HepG2 (cell line): Measurements from ENCODE around the gene TARM1. TPM values are rescaled to one million over a fixed set of nuclear protein-coding genes. Genes with fewer than 3 reads are reported as not detected.

ENCODE experiments used
- ATF4 ChIP-seq, 2 experiments: fragments of 450-650 bp in 1 of 2; sonication (generic) in 1 of 2; formaldehyde crosslinking; IDR thresholded peaks; 2 replicates each; pipeline versions ENCODE4 v1.5.0 to v1.8.0; 2020 to 2022; ENCODE audit warnings: mild to moderate bottlenecking in 1 of 2, missing genetic modification reagents in 1 of 2
- BRCA1 ChIP-seq: sonication (generic); formaldehyde crosslinking; IDR thresholded peaks from 2 replicates; pipeline ENCODE4 v1.4.0; 2020; ENCODE audit warnings: missing genetic modification reagents
- CREM ChIP-seq, 2 experiments: sonication (generic) in 1 of 2; formaldehyde crosslinking in 1 of 2; IDR thresholded peaks; 2 replicates each; pipeline versions ENCODE4 v1.4.0 to v1.6.1; 2016 to 2020; ENCODE audit warnings: antibody characterized with exemption in 1 of 2, mild to moderate bottlenecking in 1 of 2, missing genetic modification reagents in 1 of 2
- GLI4 ChIP-seq: sonication (generic); formaldehyde crosslinking; IDR thresholded peaks from 2 replicates; pipeline ENCODE4 v1.5.1; 2020; ENCODE audit warnings: missing genetic modification reagents, mild to moderate bottlenecking, moderate library complexity, borderline replicate concordance
- IKZF5 ChIP-seq: IDR thresholded peaks from 2 replicates; pipeline ENCODE4 v1.6.1; 2018; ENCODE audit warnings: missing genetic modification reagents, mild to moderate bottlenecking, missing compliant biosample characterization
- MBD4 ChIP-seq: IDR thresholded peaks from 2 replicates; pipeline ENCODE4 v1.6.1; 2012; ENCODE audit warnings: low read length, inconsistent platforms, borderline replicate concordance
- MXI1 ChIP-seq: IDR thresholded peaks from 3 replicates; pipeline ENCODE4 v1.6.1; 2012; ENCODE audit warnings: low read depth, low read length, inconsistent platforms, borderline replicate concordance
- NFE2 ChIP-seq: sonication (generic); formaldehyde crosslinking; IDR thresholded peaks from 2 replicates; pipeline ENCODE4 v1.4.0; 2020; ENCODE audit warnings: missing genetic modification reagents
- ZFP62 ChIP-seq: sonication (generic); formaldehyde crosslinking; IDR thresholded peaks from 2 replicates; pipeline ENCODE4 v1.4.0; 2020; ENCODE audit warnings: missing genetic modification reagents
- ZKSCAN1 ChIP-seq: fragments of 150-350 bp; IDR thresholded peaks from 2 replicates; pipeline ENCODE4 v1.6.1; 2014; ENCODE audit warnings: low read length
- ZNF33B ChIP-seq: sonication (generic); formaldehyde crosslinking; IDR thresholded peaks from 2 replicates; pipeline ENCODE4 v1.5.1; 2020; ENCODE audit warnings: mild to moderate bottlenecking, missing genetic modification reagents
- ZNF576 ChIP-seq: sonication (generic); formaldehyde crosslinking; IDR thresholded peaks from 2 replicates; pipeline ENCODE4 v1.4.0; 2020; ENCODE audit warnings: mild to moderate bottlenecking, missing genetic modification reagents
- polyA plus RNA-seq, 8 experiments: library from polyadenylated mRNA; depleted of rRNA in 3 of 8; stranded (reverse) in 7 of 8; unstranded in 1 of 8; fragments of >200 nt; fragmentation: Illumina TruSeq in 4 of 8; extraction: Trizol in 4 of 8; gene quantifications; 2 replicates each; pipeline versions ENCODE4 v1.2.1 to v1.2.3, GENCODE V29; 2011 to 2016; ENCODE audit warnings: low read depth in 4 of 8, missing spikeins in 1 of 8, mixed read lengths in 1 of 8; ENCODE audit not compliant: insufficient read depth in 1 of 8
- total RNA-seq, 5 experiments: library from RNA; depleted of rRNA; stranded (reverse); fragments of >200 nt; fragmentation: Illumina TruSeq; extraction: Trizol; gene quantifications; 2 replicates each; pipeline ENCODE4 v1.2.3, GENCODE V29; 2016; ENCODE audit warnings: low read depth in 1 of 5
- TF ChIP-seq, protein P1 (sequence below): sonication (generic); formaldehyde crosslinking; IDR thresholded peaks from 2 replicates; pipeline ENCODE4 v1.5.0; 2020; ENCODE audit warnings: mild to moderate bottlenecking, missing genetic modification reagents
- TF ChIP-seq, protein P2 (sequence below): sonication (generic); formaldehyde crosslinking; IDR thresholded peaks from 2 replicates; pipeline ENCODE4 v1.4.0; 2020; ENCODE audit warnings: missing genetic modification reagents, borderline replicate concordance
- TF ChIP-seq, protein P3 (sequence below): sonication (generic); formaldehyde crosslinking; IDR thresholded peaks from 2 replicates; pipeline ENCODE4 v1.4.0; 2020; ENCODE audit warnings: missing genetic modification reagents
- TF ChIP-seq, protein P4 (sequence below): fragments of 450-650 bp; IDR thresholded peaks from 2 replicates; pipeline ENCODE4 v1.6.1; 2016
- TF ChIP-seq, protein P5 (sequence below): sonication (generic); formaldehyde crosslinking; IDR thresholded peaks from 2 replicates; pipeline ENCODE4 v1.8.1; 2023; ENCODE audit warnings: mild to moderate bottlenecking, missing genetic modification reagents, borderline replicate concordance

The TARM1 gene
- total and polyA plus RNA-seq, 2 of the 13 experiments (the other 11 are each of a cell fraction or from before 2014, with no cell fraction given) = not detected

- TF ChIP-seq, protein P1, sequence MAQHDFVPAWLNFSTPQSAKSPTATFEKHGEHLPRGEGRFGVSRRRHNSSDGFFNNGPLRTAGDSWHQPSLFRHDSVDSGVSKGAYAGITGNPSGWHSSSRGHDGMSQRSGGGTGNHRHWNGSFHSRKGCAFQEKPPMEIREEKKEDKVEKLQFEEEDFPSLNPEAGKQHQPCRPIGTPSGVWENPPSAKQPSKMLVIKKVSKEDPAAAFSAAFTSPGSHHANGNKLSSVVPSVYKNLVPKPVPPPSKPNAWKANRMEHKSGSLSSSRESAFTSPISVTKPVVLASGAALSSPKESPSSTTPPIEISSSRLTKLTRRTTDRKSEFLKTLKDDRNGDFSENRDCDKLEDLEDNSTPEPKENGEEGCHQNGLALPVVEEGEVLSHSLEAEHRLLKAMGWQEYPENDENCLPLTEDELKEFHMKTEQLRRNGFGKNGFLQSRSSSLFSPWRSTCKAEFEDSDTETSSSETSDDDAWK = no peak
- TF ChIP-seq, protein P2, sequence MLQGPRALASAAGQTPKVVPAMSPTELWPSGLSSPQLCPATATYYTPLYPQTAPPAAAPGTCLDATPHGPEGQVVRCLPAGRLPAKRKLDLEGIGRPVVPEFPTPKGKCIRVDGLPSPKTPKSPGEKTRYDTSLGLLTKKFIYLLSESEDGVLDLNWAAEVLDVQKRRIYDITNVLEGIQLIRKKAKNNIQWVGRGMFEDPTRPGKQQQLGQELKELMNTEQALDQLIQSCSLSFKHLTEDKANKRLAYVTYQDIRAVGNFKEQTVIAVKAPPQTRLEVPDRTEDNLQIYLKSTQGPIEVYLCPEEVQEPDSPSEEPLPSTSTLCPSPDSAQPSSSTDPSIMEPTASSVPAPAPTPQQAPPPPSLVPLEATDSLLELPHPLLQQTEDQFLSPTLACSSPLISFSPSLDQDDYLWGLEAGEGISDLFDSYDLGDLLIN (CRISPR knock-in tag) = peak; percentile 13; the same call in 1 of the 2 replicates
- TF ChIP-seq ZNF576 (CRISPR knock-in tag) = no peak
- TF ChIP-seq BRCA1 (CRISPR knock-in tag) = peak; percentile 58; the same call in 1 of the 2 replicates
- no peak for TF ChIP-seq NFE2 (CRISPR knock-in tag)
- TF ChIP-seq, protein P3, sequence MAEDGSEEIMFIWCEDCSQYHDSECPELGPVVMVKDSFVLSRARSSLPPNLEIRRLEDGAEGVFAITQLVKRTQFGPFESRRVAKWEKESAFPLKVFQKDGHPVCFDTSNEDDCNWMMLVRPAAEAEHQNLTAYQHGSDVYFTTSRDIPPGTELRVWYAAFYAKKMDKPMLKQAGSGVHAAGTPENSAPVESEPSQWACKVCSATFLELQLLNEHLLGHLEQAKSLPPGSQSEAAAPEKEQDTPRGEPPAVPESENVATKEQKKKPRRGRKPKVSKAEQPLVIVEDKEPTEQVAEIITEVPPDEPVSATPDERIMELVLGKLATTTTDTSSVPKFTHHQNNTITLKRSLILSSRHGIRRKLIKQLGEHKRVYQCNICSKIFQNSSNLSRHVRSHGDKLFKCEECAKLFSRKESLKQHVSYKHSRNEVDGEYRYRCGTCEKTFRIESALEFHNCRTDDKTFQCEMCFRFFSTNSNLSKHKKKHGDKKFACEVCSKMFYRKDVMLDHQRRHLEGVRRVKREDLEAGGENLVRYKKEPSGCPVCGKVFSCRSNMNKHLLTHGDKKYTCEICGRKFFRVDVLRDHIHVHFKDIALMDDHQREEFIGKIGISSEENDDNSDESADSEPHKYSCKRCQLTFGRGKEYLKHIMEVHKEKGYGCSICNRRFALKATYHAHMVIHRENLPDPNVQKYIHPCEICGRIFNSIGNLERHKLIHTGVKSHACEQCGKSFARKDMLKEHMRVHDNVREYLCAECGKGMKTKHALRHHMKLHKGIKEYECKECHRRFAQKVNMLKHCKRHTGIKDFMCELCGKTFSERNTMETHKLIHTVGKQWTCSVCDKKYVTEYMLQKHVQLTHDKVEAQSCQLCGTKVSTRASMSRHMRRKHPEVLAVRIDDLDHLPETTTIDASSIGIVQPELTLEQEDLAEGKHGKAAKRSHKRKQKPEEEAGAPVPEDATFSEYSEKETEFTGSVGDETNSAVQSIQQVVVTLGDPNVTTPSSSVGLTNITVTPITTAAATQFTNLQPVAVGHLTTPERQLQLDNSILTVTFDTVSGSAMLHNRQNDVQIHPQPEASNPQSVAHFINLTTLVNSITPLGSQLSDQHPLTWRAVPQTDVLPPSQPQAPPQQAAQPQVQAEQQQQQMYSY (CRISPR knock-in tag) = no peak
- TF ChIP-seq, protein P4, sequence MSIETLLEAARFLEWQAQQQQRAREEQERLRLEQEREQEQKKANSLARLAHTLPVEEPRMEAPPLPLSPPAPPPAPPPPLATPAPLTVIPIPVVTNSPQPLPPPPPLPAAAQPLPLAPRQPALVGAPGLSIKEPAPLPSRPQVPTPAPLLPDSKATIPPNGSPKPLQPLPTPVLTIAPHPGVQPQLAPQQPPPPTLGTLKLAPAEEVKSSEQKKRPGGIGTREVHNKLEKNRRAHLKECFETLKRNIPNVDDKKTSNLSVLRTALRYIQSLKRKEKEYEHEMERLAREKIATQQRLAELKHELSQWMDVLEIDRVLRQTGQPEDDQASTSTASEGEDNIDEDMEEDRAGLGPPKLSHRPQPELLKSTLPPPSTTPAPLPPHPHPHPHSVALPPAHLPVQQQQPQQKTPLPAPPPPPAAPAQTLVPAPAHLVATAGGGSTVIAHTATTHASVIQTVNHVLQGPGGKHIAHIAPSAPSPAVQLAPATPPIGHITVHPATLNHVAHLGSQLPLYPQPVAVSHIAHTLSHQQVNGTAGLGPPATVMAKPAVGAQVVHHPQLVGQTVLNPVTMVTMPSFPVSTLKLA = peak; percentile 11; the same call in 1 of the 2 replicates
- TF ChIP-seq CREM (IDR thresholded peaks at IDR 0.05) = peak; percentile 98
- TF ChIP-seq CREM (CRISPR knock-in tag; IDR thresholded peaks at IDR 0.05) = no peak
- TF ChIP-seq, protein P5, sequence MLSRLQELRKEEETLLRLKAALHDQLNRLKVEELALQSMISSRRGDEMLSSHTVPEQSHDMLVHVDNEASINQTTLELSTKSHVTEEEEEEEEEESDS = no peak
- TF ChIP-seq MXI1 = peak; percentile 72; the same call in 1 of the 3 replicates
- 0 out of 2 replicates have a peak, but pooled peaks have one; percentile 65 for TF ChIP-seq ZFP62 (CRISPR knock-in tag)
- no peak for TF ChIP-seq GLI4 (CRISPR knock-in tag)
- TF ChIP-seq ZKSCAN1 = no peak
- TF ChIP-seq IKZF5 (CRISPR knock-in tag) = 0 out of 2 replicates have a peak, but pooled peaks have one; percentile 55
- TF ChIP-seq MBD4 = no peak
- peak; percentile 70; the same call in 1 of the 2 replicates for TF ChIP-seq ZNF33B
- TF ChIP-seq ATF4 (CRISPR knock-in tag; IDR thresholded peaks at IDR 0.05) = peak in 1 of 2 experiments; percentile 51; a peak in 1 of 4 replicates
Measured at GRCh38 chr19:54102421-54103169, 21.4 kb upstream of the TARM1 start, which contains the start of gene NDUFA3 (continued).
